Activated B cell treated with CpG ODN at 0.5 μM for 24 hours (primary cell): Measurements from ENCODE around the gene TNP1. TPM values are rescaled to one million over a fixed set of nuclear protein-coding genes. Genes with fewer than 3 reads are reported as not detected.

ENCODE experiments used
- ATAC-seq: fragments of 200-7000 bp; cut with Tn5 transposase; one replicate; pipeline ENCODE4 v1.10.0; 2021; ENCODE audit warnings: low read depth, mild to moderate bottlenecking, moderate library complexity
- CTCF ChIA-PET: fragments of 350-600 bp; sonication (Branson Sonifier 250); formaldehyde crosslinking; loops from one replicate; lab custom pipeline; 2021; ENCODE audit warnings: antibody characterized with exemption; lab: Charles Lee
- POLR2A ChIA-PET: fragments of 350-600 bp; sonication (Branson Sonifier 250); formaldehyde crosslinking; loops from one replicate; lab custom pipeline; 2021; ENCODE audit warnings: antibody characterized with exemption; lab: Charles Lee
- DNase-seq: peaks from one replicate; pipeline ENCODE4 v3.0.0; 2022
- H3K27ac Mint-ChIP-seq: one replicate; pipeline ENCODE4 v1.8.0; 2020; ENCODE audit warnings: mixed read lengths
- H3K27me3 Mint-ChIP-seq: one replicate; pipeline ENCODE4 v1.8.0; 2021; ENCODE audit warnings: mixed read lengths
- H3K36me3 Mint-ChIP-seq: one replicate; pipeline ENCODE4 v1.8.0; 2021; ENCODE audit warnings: low read depth, mixed read lengths
- H3K4me1 Mint-ChIP-seq: one replicate; pipeline ENCODE4 v1.8.0; 2021; ENCODE audit warnings: mixed read lengths
- H3K4me3 Mint-ChIP-seq: one replicate; pipeline ENCODE4 v1.8.0; 2020; ENCODE audit warnings: mild to moderate bottlenecking, mixed read lengths
- H3K9me3 Mint-ChIP-seq: one replicate; pipeline ENCODE4 v1.8.0; 2020; ENCODE audit warnings: mixed read lengths
- intact Hi-C: fragments of 100-400 bp; cut with micrococcal nuclease; formaldehyde crosslinking; loops from one replicate; pipeline ENCODE4 v1.15.1; 2024
- total RNA-seq: library from RNA; stranded (reverse); gene quantifications from 2 replicates; pipeline ENCODE4 v1.2.3, GENCODE V29; 2022
- TF ChIP-seq, protein P1 (sequence below): fragments of 200-600 bp; IDR thresholded peaks from one replicate; pipeline ENCODE4 v1.8.0; 2022; ENCODE audit warnings: antibody characterized with exemption, mild to moderate bottlenecking

TNP1 gene
- total RNA-seq, 1 donor from 2014 or later: not detected

DNA sequence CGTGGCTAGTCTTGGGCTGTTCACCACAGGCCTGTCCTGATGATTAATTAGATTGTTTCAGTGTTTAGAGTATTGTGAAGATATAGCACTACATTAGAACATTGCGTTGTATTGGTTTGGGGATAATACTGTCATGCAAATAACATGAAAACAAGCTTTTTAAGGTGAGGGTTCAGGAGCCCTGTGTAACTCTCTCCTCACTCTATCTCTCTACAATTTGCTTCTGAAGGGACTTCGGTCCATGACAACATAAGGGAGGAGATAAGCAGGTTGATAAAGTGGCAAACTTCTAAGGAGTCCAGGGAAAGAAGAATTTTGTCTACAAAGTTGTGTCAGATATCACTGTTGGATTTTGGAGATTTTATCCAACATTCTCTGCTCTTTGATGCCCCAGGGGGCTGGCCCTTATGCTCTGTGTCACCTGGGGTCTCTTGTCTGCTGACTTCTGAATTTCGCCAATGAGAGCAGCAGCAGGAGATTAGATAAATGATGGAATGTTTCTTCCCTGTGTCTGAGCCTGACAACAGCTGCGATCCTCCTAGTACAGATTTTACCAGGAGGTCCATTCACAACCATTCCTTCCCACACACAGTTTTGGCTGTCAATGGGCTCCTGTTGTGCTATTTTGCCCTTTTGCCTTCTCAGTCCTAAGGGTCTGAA is 3.3 kb downstream of the TNP1 start:
- Mint-ChIP-seq H3K4me1 (no peaks in the 10 kb centered on the region), H3K27me3 (peaks cover 4% of the 10 kb centered on the region), H3K9me3 (no peaks in the 10 kb centered on the region), H3K27ac (no peak overlapping the region), H3K36me3 (no peaks in the 10 kb centered on the region), H3K4me3 (no peak overlapping the region)
- no peak for DNase-seq
- TF ChIP-seq, protein P1, sequence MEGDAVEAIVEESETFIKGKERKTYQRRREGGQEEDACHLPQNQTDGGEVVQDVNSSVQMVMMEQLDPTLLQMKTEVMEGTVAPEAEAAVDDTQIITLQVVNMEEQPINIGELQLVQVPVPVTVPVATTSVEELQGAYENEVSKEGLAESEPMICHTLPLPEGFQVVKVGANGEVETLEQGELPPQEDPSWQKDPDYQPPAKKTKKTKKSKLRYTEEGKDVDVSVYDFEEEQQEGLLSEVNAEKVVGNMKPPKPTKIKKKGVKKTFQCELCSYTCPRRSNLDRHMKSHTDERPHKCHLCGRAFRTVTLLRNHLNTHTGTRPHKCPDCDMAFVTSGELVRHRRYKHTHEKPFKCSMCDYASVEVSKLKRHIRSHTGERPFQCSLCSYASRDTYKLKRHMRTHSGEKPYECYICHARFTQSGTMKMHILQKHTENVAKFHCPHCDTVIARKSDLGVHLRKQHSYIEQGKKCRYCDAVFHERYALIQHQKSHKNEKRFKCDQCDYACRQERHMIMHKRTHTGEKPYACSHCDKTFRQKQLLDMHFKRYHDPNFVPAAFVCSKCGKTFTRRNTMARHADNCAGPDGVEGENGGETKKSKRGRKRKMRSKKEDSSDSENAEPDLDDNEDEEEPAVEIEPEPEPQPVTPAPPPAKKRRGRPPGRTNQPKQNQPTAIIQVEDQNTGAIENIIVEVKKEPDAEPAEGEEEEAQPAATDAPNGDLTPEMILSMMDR: no peak
- intact Hi-C loops: no loop called here
- ATAC-seq: no peak
- ChIA-PET POLR2A (no interaction called here), CTCF (no interaction called here)

DNA sequence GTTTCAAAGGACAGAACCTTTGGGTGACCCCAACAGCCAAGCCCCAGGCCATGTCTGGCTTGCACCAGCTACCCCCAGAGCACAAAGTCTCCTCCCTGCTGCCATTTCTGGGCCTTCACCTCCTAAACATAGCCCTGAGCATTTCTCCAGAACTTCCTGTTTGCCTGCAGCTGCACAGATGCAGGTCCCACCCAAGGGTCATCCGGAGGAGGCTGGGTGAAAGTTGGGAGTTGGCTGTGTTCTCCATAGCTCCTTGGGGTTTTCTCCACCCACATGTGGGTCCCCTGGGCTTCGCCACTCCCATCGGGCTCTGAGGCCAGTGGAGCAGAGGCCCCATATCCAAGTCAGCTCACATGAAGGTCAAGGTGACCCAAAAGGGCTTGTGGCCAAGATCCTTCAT is 4.3 kb downstream of the TNP1 start:
- CTCF ChIA-PET: no interaction called here
- Mint-ChIP-seq H3K4me1 (no peaks in the 10 kb centered on the region), H3K27ac (no peak overlapping the region), H3K4me3 (no peak overlapping the region), H3K27me3 (peaks cover 4% of the 10 kb centered on the region), H3K9me3 (no peaks in the 10 kb centered on the region), H3K36me3 (no peaks in the 10 kb centered on the region)
- intact Hi-C loops: no loop called here
- TF ChIP-seq, protein P1: no peak
- ATAC-seq (no peak), DNase-seq (no peak)
- POLR2A ChIA-PET: no interaction called here

DNA sequence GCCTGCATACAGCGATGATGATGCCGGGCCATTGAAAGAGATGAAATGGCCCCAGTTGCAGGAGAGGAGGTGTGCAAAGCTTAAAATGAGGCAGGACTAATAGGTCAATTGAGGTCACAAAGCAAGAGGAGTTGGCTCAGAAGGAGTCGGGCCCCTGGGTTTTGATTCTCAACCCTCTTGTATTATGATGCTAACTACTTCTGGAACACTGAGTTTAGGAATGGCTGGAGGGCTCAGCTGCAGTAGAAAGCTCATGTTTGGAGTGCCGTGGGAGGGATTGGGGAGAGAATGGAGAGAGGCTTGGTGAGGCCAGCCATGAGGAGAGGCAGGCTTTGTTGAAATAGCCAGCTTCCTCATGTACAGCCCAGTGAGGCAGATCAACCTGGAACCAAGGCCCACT is 4.8 kb downstream of the TNP1 start:
- intact Hi-C loops: no loop called here
- no peak overlapping the region for H3K27ac Mint-ChIP-seq
- ChIA-PET CTCF (no interaction called here), POLR2A (no interaction called here)
- H3K4me3 Mint-ChIP-seq: no peak overlapping the region
- no peaks in the 10 kb centered on the region for H3K9me3 Mint-ChIP-seq
- DNase-seq (no peak), ATAC-seq (no peak)
- no peaks in the 10 kb centered on the region for H3K4me1 Mint-ChIP-seq
- no peaks in the 10 kb centered on the region for H3K36me3 Mint-ChIP-seq
- TF ChIP-seq, protein P1: no peak
- H3K27me3 Mint-ChIP-seq: peaks cover 4% of the 10 kb centered on the region

DNA sequence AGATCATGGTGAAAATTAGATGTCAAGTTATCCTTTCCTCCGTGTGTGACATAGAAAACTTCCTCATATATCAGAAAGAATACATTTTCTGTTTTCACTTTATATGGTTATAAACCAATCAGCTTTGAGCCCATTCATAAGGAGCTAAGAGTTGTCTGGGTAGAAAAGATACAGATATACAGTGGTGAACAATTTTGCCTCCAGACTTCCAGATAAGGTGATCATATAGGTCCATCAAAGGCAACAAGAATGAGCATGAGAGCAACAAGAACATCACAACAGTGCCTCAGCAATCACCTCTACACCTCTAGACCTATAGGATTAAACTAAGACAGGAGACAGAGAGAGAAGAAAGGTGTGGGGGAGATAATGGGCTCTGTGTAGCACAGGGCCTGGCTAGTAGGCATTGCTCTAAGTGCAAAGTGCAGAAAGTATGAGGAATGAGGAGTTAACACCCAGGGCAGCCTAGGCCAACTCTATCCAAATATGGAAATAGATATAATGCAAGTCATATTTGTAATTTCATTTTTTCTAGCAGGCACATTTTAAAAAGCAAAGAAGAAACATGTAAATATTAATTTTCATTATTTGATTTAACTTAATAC is 8.3 kb downstream of the TNP1 start:
- ATAC-seq: no peak
- Mint-ChIP-seq H3K4me1 (no peaks in the 10 kb centered on the region), H3K4me3 (no peak overlapping the region), H3K9me3 (no peaks in the 10 kb centered on the region), H3K27ac (no peak overlapping the region), H3K27me3 (peaks cover 6% of the 10 kb centered on the region), H3K36me3 (no peaks in the 10 kb centered on the region)
- CTCF ChIA-PET: no interaction called here
- no peak for DNase-seq
- intact Hi-C loops: no loop called here
- POLR2A ChIA-PET: no interaction called here
- TF ChIP-seq, protein P1: no peak

DNA sequence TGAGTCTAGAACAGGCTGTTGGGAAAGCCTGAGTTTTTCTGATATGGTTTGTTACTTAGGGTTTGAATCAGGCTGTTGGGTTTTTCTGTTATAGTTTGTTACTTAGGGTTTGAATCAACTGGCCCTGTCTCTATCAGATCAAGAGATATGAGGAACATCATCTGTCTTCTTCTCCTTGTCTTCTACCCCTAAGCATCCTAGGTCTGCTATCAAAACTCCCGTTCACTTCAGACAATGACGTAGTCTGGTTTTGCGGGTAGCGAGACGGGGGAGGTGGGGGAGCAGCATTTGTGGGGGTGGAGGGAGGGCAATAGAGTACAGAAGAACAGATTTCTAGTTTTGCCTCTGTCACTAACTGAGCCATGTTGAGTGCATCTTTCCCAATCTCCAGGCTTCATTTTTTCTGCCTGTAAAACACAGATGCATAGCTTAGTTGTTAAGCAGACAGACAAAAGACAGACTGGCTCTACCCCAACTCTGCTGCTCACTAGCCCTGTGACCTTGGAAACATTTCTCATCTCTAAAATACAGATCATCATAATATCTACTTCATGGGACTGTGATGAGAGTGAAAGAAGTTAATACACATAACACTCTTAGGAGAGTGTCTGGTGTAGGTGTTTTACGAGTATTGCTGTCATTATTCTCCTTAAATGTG is 9.1 kb downstream of the TNP1 start:
- H3K4me3 Mint-ChIP-seq: no peak overlapping the region
- no peaks in the 10 kb centered on the region for H3K4me1 Mint-ChIP-seq
- intact Hi-C loops: no loop called here
- CTCF ChIA-PET: no interaction called here
- H3K36me3 Mint-ChIP-seq: no peaks in the 10 kb centered on the region
- no peak overlapping the region for H3K27ac Mint-ChIP-seq
- no peak for DNase-seq
- no peaks in the 10 kb centered on the region for H3K9me3 Mint-ChIP-seq
- TF ChIP-seq, protein P1: no peak
- peaks cover 6% of the 10 kb centered on the region for H3K27me3 Mint-ChIP-seq
- no peak for ATAC-seq
- POLR2A ChIA-PET: no interaction called here
